ENCODE data around the gene TMEM94.

Gene TMEM94

GRCh38 chr17:75499313-75500022, 43.0 kb downstream of the TMEM94 start:
- Histone ChIP-seq H3K27ac (peak overlapping the region in 9 of 11 experiments; percentile 23 to 84 (median 73); a peak in 17 of 22 replicates), H3K9me3 (replicated peaks in 1 of 11) (no peaks in the 10 kb centered on the region), H3K27me3 (no peaks in the 10 kb centered on the region), H3K4me1 (peaks cover 45 to 98% (median 92%) of the 10 kb centered on the region in 10 experiments), H3K4me3 (peak overlapping the region in 8 of 10 experiments; percentile 35 to 59 (median 49); a peak in 15 of 20 replicates), H3K36me3 (peaks cover 57 to 94% (median 77%) of the 10 kb centered on the region in 11 experiments), H3K4me2 (peak overlapping the region; percentile 63 to 99 (median 92)), H4K20me1 (peaks cover 0 to 64% (median 2%) of the 10 kb centered on the region in 11 experiments; a peak in 11 of 22 replicates), H3K9ac (peak overlapping the region; percentile 12 to 79 (median 63); a peak in 19 of 22 replicates)
- no peak for TF ChIP-seq Cebpa-rat (IDR thresholded peaks at IDR 0.05)

GRCh38 chr17:75500419-75501216, 44.2 kb downstream of the TMEM94 start:
- peak overlapping the region in 2 of 10 experiments; percentile 44 to 59; a peak in 2 of 20 replicates for H3K4me3 ChIP-seq
- H3K9ac ChIP-seq = peak overlapping the region in 10 of 11 experiments; percentile 12 to 79 (median 64); a peak in 18 of 22 replicates
- peak overlapping the region in 8 of 11 experiments; percentile 47 to 84 (median 75); a peak in 16 of 22 replicates for H3K27ac ChIP-seq
- no peak for TF ChIP-seq Cebpa-rat (IDR thresholded peaks at IDR 0.05)
- H3K4me1 ChIP-seq = peaks cover 48 to 98% (median 96%) of the 10 kb centered on the region in 10 experiments
- H3K9me3 ChIP-seq (replicated peaks in 1 of 11) = no peaks in the 10 kb centered on the region
- H3K36me3 ChIP-seq = peaks cover 46 to 94% (median 74%) of the 10 kb centered on the region in 11 experiments
- H4K20me1 ChIP-seq = peaks cover 0 to 73% (median 13%) of the 10 kb centered on the region in 11 experiments; a peak in 13 of 22 replicates
- H3K4me2 ChIP-seq = peak overlapping the region in 10 of 11 experiments; percentile 16 to 99 (median 93); a peak in 18 of 22 replicates
- no peaks in the 10 kb centered on the region for H3K27me3 ChIP-seq

- H3K4me3 ChIP-seq = no peak overlapping the region
- no peaks in the 10 kb centered on the region for H3K9me3 ChIP-seq (replicated peaks in 1 of 11)
- peak overlapping the region in 8 of 11 experiments; percentile 89 to 99 (median 96); a peak in 18 of 22 replicates for H3K4me2 ChIP-seq
- peak overlapping the region in 8 of 11 experiments; percentile 22 to 79 (median 70); a peak in 11 of 22 replicates for H3K9ac ChIP-seq
- peaks cover 48 to 98% (median 96%) of the 10 kb centered on the region in 10 experiments for H3K4me1 ChIP-seq
- no peaks in the 10 kb centered on the region for H3K27me3 ChIP-seq
- peak overlapping the region in 8 of 11 experiments; percentile 11 to 84 (median 75); a peak in 11 of 22 replicates for H3K27ac ChIP-seq
- no peak for TF ChIP-seq Cebpa-rat (IDR thresholded peaks at IDR 0.05)
- peaks cover 38 to 94% (median 74%) of the 10 kb centered on the region in 11 experiments for H3K36me3 ChIP-seq
- peaks cover 0 to 77% (median 14%) of the 10 kb centered on the region in 11 experiments; a peak in 15 of 22 replicates for H4K20me1 ChIP-seq
These were observed 45.1 kb downstream of the TMEM94 start for GRCh38 chr17:75501378-75502071.

GRCh38 chr17:75502072-75502720, 45.8 kb downstream of the TMEM94 start:
- no peak for TF ChIP-seq Cebpa-rat (IDR thresholded peaks at IDR 0.05)
- peak overlapping the region in 7 of 11 experiments; percentile 15 to 99 (median 92); a peak in 8 of 22 replicates for H3K4me2 ChIP-seq
- H3K9ac ChIP-seq = peak overlapping the region in 6 of 11 experiments; percentile 22 to 79 (median 76); a peak in 7 of 22 replicates
- no peaks in the 10 kb centered on the region for H3K27me3 ChIP-seq
- H3K4me1 ChIP-seq = peaks cover 41 to 98% (median 95%) of the 10 kb centered on the region in 10 experiments
- no peaks in the 10 kb centered on the region for H3K9me3 ChIP-seq (replicated peaks in 1 of 11)
- peak overlapping the region in 8 of 11 experiments; percentile 15 to 84 (median 75); a peak in 12 of 22 replicates for H3K27ac ChIP-seq
- H3K4me3 ChIP-seq = no peak overlapping the region
- H3K36me3 ChIP-seq = peaks cover 36 to 94% (median 75%) of the 10 kb centered on the region in 11 experiments
- H4K20me1 ChIP-seq = peaks cover 0 to 79% (median 20%) of the 10 kb centered on the region in 11 experiments; a peak in 16 of 22 replicates

- Histone ChIP-seq H3K27me3 (no peaks in the 10 kb centered on the region), H3K36me3 (peaks cover 31 to 94% (median 79%) of the 10 kb centered on the region in 11 experiments; a peak in 21 of 22 replicates), H3K4me1 (peaks cover 35 to 98% (median 94%) of the 10 kb centered on the region in 10 experiments), H3K9ac (peak overlapping the region in 5 of 11 experiments; percentile 7 to 79 (median 38); a peak in 5 of 22 replicates), H4K20me1 (peaks cover 0 to 85% (median 21%) of the 10 kb centered on the region in 11 experiments; a peak in 17 of 22 replicates), H3K4me3 (no peak overlapping the region), H3K27ac (peak overlapping the region in 8 of 11 experiments; percentile 15 to 66 (median 34); a peak in 16 of 22 replicates), H3K9me3 (replicated peaks in 1 of 11) (no peaks in the 10 kb centered on the region), H3K4me2 (peak overlapping the region in 8 of 11 experiments; percentile 15 to 77 (median 64); a peak in 9 of 22 replicates)
- TF ChIP-seq Cebpa-rat (IDR thresholded peaks at IDR 0.05) = no peak
These were observed 46.4 kb downstream of the TMEM94 start for GRCh38 chr17:75502721-75503329.

- H3K4me1 ChIP-seq = peaks cover 29 to 98% (median 94%) of the 10 kb centered on the region in 10 experiments
- H3K36me3 ChIP-seq = peaks cover 27 to 96% (median 79%) of the 10 kb centered on the region in 11 experiments; a peak in 21 of 22 replicates
- H4K20me1 ChIP-seq = peaks cover 0 to 89% (median 23%) of the 10 kb centered on the region in 11 experiments; a peak in 19 of 22 replicates
- TF ChIP-seq Cebpa-rat (IDR thresholded peaks at IDR 0.05) = no peak
- H3K9me3 ChIP-seq (replicated peaks in 1 of 11) = no peaks in the 10 kb centered on the region
- peak overlapping the region in 4 of 11 experiments; percentile 8 to 79 (median 40); a peak in 4 of 22 replicates for H3K9ac ChIP-seq
- H3K27ac ChIP-seq = peak overlapping the region in 8 of 11 experiments; percentile 15 to 66 (median 34); a peak in 15 of 22 replicates
- no peak overlapping the region for H3K4me3 ChIP-seq
- H3K4me2 ChIP-seq = peak overlapping the region in 9 of 11 experiments; percentile 7 to 77 (median 63); a peak in 13 of 22 replicates
- H3K27me3 ChIP-seq = no peaks in the 10 kb centered on the region
These were observed 47.0 kb downstream of the TMEM94 start for GRCh38 chr17:75503337-75503950.

GRCh38 chr17:75503976-75504346, 47.5 kb downstream of the TMEM94 start:
- TF ChIP-seq Cebpa-rat (IDR thresholded peaks at IDR 0.05) = no peak
- peaks cover 25 to 97% (median 85%) of the 10 kb centered on the region in 11 experiments; a peak in 21 of 22 replicates for H3K36me3 ChIP-seq
- H3K4me2 ChIP-seq = peak overlapping the region in 9 of 11 experiments; percentile 36 to 77 (median 63); a peak in 15 of 22 replicates
- peaks cover 23 to 98% (median 94%) of the 10 kb centered on the region in 10 experiments for H3K4me1 ChIP-seq
- H3K27ac ChIP-seq = peak overlapping the region in 3 of 11 experiments; percentile 19 to 66 (median 32); a peak in 1 of 22 replicates
- H4K20me1 ChIP-seq = peaks cover 0 to 89% (median 28%) of the 10 kb centered on the region in 11 experiments; a peak in 19 of 22 replicates
- H3K27me3 ChIP-seq = no peaks in the 10 kb centered on the region
- no peak overlapping the region for H3K4me3 ChIP-seq
- no peaks in the 10 kb centered on the region for H3K9me3 ChIP-seq (replicated peaks in 1 of 11)
- no peak overlapping the region; a peak in 1 of 22 replicates for H3K9ac ChIP-seq
